Superior temporal gyrus (tissue), 1 donor: Measurements from ENCODE around the gene POP5.
A peak's percentile ranks its signal among the peaks of the same experiment; 100 is the strongest.

Source experiments
- DNase-seq: peaks from one replicate; pipeline ENCODE4 v3.0.0-alpha.2; 2016; ENCODE audit errors: extremely low spot score

Gene POP5

DNA sequence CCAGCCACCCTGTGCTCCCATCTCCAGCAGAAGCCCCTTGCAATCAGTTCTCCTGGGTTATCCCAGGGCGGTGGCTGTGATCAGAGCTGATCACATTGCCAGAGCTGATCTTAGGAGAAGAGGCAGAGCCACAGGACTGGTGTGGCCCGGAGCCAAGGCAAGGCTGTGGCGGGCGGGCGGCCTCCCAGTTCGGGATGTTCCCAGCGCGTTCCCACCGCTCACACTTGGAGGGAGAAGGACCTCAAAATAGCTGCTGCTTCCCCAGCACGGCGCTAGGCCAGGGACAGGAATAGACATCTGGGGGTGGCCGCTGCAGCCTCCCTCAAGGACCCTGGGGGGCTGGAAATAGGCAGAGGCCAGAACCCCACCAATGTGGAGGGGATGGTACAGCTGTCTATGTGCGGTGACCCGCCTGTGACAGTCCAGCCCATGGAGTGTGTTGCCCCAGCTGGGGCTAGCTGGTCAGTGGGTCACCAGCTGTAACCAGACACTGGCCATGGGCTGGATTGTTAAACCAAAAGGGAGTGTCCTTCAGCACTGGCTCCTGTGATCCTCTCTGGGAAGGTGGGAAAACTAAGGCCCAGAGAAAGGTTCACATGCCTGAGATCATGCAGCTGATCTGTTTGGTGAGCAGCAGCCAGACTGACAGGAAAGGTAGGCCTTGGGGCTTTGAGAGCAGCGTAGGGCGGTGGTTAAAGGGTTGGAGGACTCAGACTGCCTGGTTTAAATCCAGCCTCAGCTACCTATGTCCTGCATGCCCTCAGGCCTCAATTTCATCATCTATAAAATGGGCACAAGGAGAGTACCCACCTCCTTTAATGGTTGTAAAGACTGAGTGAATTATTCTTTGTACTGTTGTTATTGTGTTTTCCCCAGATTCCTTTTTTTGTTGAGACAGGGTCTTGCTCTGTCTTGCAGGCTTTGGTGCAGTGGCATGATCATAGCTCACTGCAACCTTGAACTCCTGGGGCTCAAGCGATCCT lies 8.0 kb upstream of the POP5 start:
- DNase-seq = peak; percentile 68

DNA sequence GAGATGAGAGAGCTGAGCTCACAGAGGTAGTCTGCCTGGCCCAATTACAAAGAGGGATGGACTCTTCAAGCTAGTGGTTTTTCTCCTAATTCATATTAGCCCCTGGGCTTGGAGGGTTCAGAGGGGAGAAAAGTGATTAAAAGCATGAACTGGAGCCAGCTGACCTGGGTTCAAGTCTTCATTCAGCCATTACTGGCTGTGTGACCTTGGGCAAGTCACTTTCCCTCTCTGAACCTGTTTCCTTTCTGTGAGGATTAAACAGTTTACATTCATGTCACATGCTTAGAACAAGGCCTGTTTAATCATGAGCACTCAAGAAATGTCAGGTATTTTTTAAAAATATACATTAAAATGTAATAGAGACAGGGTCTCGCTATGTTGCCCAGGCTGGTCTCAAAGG lies 7.2 kb upstream of the POP5 start:
- DNase-seq = no peak

DNA sequence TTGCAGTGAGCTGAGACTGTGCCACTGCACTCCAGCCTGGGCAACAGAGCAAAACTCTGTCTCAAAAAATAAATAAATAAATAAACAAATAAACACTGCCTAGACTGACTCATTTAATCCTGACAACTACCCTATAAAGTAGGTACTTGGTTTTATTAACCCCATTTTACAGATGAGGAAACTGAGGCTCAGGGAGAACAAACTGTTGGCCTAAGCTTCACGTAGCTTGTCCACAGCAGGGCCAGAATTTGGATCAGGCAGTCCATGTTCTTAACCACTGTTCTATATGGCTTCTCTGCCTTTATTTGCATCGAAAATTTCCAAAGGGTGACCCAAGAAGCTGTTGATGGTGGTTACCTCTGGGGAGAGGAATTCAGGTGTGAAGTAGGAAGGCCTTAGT lies 5.7 kb upstream of the POP5 start:
- no peak for DNase-seq

DNA sequence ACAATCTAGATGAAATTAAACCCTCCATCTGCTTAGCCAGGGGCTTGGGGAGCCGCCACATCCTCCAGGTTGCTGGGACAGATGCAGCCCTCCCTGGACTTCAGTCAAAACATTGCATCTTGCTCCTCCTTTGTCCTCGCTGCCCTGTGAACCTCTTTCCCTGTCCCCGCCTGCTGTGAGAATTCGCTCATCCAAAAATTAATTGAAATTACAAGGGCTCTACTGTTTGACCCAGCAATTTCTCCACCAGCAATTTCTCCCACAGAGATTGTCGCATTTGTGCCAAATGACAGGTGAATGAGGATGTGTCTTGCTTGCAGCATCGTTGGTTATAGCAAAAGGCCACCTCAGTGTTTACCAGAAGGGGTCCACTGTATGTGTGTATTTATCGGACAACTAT lies 5.0 kb upstream of the POP5 start:
- no peak for DNase-seq

DNA sequence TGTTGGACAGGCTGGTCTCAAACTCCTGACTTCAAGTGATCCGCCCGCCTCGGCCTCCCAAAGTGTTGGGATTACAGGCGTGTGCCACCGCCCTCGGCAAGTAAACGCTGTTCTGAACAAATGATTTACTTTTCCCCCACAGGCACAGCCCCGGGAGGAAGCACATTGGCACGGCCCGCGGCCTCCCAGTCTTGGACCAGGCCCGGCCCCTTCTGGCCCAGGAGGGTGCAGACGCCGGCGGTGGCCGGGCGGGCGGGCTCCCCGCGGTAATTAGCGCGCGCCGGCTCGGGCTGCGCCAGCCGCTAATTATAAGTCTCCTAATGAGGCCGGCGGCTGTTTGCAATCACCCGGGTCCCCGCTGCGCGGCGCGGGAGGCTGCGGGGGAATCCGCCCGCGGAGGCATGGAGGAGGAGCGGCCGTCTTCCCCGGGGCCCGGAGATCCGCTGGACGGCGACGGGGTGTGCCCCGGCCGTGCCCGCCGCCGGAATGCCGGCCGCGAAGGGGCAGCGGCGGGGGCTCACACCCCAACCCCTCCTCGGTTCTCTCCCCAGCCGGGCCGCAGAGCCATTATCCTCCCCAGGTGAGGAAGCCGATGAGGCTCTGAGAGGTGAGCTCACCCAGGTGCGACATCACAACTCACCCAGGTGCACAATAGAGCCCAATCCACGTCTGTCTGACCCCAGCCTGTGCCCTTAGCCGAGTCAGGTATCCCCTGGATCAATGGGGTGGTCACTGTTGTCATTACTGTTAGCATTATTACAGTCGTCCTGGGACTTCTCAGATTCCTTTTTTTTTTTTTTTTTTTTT lies 3.3 kb upstream of the POP5 start:
- peak; percentile 54 for DNase-seq

DNA sequence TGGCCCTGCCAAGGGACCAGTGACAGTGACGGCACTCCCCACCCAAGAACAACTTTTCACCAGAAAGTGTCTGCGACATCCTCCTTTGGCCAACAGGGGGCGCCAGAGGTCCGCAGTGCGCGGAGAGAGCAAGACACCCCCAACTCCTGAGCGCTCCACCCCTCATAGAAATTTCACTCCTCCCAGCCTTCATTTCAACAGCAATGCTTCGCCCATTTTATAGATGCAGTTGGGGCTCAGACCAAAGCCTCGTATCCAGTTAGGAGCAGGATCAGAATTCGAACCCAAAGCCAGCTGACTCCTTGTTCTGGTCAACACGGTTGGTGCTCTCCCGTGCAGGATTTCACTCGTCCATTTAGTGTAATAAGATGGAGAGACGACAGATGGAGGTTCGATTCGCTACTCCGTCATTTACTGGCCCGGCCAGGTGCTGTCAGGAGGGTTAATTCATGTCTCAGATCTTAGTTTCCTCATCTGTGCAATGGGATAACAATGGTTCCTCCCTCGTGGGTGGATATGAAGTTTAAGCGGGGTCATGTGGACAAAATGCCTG lies 2.4 kb upstream of the POP5 start:
- peak; percentile 89 for DNase-seq

DNA sequence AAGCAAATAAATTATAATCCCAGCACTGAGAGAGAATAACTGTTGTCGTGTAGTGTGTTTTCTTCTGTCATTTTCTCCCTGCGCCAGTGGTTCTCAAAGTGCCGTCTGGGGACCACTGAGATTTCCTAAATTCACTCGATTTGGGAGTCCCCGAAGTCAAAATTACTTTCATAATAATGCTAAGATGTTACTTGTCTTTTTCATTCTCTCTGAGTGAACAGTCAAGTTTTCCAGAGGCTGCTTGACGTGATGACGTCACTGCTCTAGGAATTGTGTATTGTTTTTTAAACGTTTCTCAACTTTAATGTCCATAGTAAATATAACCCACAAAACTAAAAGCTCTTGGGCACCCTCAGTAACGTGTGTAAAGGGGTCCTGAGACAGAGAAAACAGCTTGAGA lies 796 bp upstream of the POP5 start:
- DNase-seq = peak; percentile 15

DNA sequence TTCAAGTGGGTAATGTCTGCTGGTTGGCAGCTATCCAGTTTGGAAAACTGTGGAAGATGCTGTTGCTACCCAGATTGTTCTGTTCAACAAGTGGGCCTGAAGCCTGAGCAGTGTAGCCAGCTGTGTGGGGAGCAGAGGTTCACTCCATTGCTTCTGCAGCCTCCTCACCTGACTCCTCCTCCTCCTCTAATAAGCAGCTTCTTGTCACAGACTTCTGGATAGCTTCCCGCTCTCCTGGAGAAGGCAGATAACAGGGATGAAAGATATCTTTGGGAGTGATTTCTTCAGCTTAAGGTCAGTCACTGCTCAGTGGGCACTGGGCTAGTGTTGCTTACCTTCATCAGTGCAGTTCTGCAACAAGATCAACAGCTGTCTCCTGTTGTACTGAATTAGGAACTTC lies 2.0 kb downstream of the POP5 start:
- no peak for DNase-seq

DNA sequence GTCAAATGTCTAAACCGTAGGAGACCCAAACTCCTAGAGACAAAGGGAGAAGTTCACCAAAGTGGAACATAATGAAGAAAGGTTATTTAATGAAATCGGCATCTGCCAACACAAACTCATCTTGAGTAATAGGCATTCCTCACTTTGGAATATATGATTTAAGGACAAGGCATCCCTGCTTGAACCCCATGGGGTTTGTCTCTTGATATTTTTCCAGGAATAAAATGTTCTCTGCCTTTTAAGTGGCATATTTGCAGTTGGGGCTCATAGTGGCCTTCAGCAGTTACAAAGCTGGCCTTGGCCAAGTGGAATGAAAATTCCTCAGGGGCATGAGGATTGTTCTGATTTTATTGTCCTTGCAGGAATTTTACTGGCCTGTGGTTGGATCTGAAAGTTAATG lies 7.1 kb downstream of the POP5 start:
- no peak for DNase-seq

DNA sequence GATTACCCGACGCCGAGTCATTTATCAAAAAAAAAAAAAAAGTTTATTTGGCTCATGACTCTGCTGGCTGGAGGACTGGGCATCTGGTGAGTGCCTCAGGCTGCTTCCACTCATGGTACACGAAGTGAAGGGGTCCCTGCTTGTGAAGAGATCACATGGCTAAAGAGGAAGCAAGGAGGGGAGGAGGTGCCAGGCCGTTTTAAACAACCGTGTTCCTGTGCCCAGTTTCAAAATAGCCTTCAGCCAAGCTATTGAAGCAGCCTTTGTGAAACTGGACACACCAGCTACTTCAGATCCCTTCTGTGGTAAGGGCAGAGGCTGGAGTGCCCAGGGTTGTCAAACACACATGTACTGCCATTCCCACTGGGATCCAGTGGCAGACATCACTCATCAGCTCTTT lies 7.6 kb downstream of the POP5 start:
- no peak for DNase-seq

DNA sequence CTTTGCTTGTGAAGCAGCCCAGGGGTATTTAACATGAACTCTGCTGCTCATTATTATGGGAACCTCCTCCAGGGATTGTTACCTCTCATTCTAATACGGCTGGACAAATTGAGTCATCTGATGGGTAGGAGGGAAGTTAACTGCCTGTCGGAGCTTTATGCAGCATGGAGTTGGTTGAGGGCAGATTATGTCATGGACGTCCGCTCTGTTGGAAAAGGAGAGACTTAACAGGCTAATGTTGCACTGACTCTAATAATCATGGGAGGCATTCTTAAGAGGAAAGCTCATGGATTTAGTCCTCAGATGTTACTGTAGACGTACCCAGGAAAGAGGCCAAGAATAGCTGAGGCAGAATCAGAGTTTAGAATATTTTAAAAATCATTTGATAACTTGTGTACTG lies 9.9 kb downstream of the POP5 start:
- no peak for DNase-seq

DNA sequence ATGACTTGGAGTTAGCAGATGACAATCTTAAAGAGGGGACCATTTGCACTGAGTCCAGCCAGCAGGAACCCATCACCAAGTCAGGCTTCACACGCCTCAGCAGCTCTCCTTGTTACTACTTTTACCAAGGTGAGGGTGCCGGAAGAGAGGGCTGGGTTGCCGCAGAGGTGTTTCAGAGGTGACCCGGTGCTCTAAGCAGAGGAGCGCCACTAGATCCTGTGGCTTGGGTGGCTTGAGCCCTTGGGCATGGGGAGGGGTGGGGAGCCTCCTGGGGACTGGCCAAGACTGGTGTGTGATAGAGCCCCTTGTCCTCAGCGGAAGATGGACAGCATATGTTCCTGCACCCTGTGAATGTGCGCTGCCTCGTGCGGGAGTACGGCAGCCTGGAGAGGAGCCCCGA lies 17.7 kb downstream of the POP5 start:
- DNase-seq = no peak

DNA sequence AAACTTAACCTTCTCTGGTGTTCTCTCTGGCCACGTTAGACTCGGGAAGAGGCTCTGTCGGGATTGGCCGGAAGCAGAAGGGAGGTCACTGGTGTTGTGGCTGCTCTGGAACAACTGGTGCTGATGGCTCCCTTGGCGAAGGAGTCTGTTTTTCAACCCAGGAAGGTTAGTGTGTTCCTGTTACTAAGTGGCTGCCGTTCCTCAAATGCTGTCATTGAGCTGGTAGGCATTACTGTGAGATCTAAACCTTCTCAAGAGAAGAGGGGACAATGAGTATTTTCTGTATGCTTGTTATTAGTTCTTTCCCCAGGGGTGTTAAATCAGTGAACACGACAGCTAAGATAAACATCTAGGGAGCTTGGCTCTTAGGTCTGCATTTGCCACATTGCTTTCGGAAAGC lies 18.3 kb downstream of the POP5 start:
- no peak for DNase-seq

DNA sequence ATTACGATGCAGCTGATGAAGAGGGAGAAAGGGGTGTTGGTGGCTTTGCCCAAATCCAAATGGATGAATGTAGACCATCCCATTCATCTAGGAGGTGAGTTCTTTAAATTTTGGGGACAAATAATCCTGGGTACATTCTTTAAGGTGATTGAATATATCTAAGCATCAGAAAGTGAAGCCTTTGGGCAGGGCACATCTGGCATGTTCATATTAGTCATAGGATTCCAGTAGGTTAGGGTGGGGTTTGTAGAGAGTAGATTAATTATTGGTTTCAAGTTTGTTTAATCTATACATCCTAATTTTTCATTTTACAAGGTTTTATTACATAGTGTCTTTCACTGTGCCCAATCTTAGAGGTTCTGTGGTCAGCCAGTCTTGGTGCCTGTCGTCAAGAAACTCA lies 23.6 kb downstream of the POP5 start:
- no peak for DNase-seq

DNA sequence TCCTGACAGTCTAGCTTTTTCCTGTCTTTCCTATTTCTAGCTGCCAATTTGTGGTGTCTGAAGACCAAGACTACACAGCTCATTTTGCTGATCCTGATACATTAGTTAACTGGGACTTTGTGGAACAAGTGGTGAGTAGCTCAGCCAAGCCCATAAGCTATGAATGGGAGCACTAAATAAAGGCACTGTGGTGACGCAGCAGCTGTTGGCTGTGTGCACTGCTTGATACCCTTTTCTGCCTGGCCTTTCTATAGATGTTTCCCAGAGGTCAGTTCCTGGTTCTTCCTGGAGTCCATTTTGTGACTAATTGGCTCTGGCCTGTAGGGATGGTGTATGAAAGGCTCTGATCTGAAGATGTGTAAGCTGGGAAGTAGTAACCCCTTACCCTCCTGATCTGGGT lies 26.5 kb downstream of the POP5 start:
- no peak for DNase-seq

DNA sequence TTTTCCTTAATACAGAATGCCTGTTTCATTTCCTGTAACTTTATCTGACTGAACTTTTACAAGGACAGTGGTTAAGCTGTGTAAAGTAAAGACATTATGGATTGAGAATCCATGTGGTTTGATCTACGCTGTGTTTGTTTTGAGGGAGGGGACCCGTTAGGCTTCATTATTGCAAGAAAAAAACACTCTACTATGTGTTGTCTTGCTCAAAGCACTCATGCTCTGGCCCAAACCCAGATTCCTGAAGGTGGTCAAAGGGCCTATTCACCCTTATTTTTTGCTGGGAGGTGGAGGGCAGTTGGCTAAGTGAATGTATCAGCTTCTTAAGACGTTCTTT lies 35.2 kb downstream of the POP5 start:
- no peak for DNase-seq

DNA sequence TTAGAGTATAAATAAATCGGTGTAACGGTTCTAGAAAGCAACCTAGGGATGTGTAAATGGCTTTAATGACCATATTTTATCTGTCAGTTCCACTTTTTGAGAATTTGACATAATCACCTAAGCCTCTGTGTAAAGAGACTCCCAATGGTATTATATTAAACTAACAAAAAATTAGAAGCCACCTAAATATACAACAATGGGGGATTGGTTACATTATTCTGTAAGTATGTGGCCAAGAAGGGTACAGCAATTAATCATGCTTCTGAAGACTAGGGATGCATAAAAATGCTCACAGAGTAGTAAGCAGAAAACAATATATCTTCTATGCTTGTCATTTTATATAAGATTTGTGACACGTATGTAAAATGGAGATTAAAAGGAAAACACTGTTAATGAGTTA lies 36.5 kb downstream of the POP5 start:
- no peak for DNase-seq

DNA sequence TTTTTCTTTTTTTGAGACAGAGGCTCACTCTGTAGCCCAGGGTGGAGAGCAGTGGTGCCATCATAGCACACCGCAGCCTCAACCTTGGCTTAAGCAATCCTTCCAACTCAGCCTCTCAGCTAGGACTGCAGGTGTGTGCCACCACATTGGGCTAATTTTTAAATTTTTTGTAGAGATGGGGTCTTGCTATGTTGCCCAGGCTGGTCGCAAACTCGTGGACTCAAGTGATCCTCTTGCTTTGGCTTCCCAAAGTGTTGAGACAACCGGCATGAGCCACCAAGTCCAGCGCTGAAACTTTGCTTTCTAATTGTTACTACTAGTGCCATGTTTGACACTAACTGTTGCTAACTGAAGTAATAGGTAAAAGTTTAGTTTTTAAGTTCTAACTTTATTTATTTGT lies 39.0 kb downstream of the POP5 start:
- DNase-seq = no peak

DNA sequence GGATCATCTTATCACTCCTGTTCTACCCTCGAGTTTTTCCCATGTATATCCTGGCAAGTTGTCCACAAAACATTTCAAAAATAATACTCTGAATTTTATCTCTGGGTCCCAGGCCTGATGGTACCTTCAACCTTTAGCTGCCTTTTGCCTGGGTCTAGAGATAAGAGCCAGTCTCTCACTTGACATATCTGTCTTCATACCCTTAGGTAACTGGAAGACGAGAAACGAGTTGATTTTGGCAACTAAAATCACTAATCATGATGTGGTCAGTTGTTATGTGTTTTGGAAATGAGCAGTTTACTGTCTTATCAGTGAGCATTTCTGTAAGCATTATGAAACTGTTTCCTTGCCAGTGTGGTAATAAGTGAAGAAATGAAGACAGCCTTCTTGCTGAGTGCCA lies 40.8 kb downstream of the POP5 start:
- no peak for DNase-seq

DNA sequence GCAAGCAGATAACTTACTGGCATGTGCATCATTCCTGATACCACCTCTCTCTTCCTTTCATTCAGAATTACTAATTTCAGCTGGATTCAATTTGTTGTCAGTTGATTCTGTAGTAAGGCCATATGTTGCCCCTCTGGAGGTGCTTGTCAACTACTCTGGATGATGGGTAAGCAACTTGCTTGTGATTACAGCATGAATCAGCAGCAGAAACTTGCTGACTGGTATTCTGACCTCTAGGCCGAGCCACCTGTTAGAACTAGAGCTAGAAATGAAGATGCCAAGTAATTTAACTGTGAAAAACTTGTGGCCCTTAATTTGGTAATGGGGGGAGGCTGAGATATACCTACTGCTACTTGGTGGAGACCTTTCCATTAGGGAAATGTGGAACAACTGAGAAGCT lies 41.9 kb downstream of the POP5 start:
- DNase-seq = no peak

DNA sequence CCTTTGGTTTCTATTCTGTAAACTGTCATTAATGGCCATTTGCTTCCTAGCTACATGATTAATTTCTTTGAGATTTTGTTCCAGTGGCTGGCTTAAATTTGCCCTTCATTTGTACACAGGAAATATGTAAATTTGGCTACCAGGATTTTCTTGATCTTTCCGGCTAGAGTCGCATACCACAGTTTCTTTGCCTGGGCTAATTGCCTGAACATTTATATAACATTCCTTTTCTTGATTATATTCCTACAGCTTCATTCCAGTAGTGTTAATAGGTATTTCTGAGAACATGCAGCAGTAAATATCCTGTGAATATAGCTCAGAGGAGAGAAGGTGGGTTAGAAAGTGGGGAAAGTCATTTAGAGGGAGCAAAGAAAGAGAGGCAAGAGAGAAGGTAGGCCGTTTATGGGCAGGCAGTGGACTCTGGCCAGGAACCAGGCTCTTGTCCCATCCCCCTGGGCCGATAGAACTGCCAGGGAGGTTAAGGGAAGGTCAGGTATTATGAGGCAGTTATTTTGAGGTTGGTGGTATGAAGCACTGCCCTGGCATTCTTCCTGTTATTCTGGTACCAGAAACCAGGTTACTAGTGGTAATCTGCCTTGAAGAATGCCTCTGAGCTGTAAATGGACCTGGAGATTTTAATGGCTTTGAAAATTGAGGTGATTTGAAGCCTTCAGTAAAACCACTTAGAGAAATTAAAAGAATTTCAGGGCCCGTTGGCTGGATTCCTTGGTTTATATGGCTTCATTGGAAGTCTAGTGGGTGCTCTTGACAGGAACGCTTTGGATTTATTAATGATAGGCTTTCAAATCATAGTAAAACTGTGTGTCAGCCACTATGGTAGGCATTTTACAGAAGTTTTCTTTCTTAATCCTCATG lies 42.7 kb downstream of the POP5 start:
- no peak for DNase-seq

DNA sequence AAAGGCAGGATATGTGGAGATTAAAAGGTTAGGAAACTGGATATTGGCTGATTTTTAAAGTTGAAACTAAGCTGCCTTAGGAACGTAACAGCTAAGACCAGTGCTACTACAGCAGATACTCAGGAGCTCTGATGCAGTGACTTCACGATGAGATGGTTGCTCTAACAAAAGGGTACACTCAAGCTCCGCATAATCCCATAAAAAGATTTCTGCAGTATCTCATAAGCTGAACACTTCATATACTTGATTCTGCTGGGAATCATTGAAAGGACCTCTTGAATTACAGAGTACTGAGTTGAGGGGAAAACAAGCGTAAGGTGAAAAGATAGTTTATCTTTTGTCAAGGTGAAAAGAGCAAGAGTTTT lies 43.4 kb downstream of the POP5 start:
- DNase-seq = no peak
